Endothelial cell of umbilical vein (primary cell): ENCODE measurements around the gene GDPGP1. TPM values are rescaled to one million over a fixed set of nuclear protein-coding genes. Genes with fewer than 3 reads are reported as not detected.

ENCODE experiments used
- BruUV-seq: library from RNA; stranded (reverse); fragments of 400-500 nt; replicated peaks from 2 replicates; lab custom pipeline; 2021; lab: Mats Ljungman, UMichigan
- CTCF ChIA-PET: fragments of 300-600, 350-600 bp; sonication (Branson Sonifier 250); formaldehyde crosslinking; loops from one replicate; lab custom pipeline; 2021; ENCODE audit warnings: antibody characterized with exemption, inconsistent platforms; lab: Charles Lee
- POLR2A ChIA-PET: fragments of 300-600, 350-600 bp; sonication (Branson Sonifier 250); formaldehyde crosslinking; loops from one replicate; lab custom pipeline; 2021; ENCODE audit warnings: antibody characterized with exemption, inconsistent platforms; lab: Charles Lee
- DNase-seq: peaks from one replicate; pipeline ENCODE4 v3.0.0-alpha.2; 2011; ENCODE audit warnings: low read depth, low spot score
- FAIRE-seq: peaks from 2 replicates; lab custom pipeline; 2011; peaks lifted over from hg19 to GRCh38; lab: Jason Lieb, UNC
- H2AFZ ChIP-seq: 2 replicates; pipeline ENCODE4 v1.6.0; 2012; ENCODE audit warnings: low read depth, low read length, control low read depth, inconsistent platforms
- H3K27ac ChIP-seq: 2 replicates; pipeline ENCODE4 v1.5.1; 2011; ENCODE audit warnings: low read depth, mild to moderate bottlenecking, control low read depth, low read length, moderate library complexity; ENCODE audit not compliant: insufficient read depth
- H3K27me3 ChIP-seq, 2 experiments: 2 replicates each; pipeline versions ENCODE4 v1.6.0 to v1.6.1; 2011; ENCODE audit warnings: low read length in 2 of 2, mixed read lengths in 1 of 2; ENCODE audit not compliant: control insufficient read depth in 2 of 2, insufficient read depth in 2 of 2
- H3K36me3 ChIP-seq, 2 experiments: 2 replicates in 1 of 2; 3 replicates in 1 of 2; pipeline ENCODE4 v1.5.1; 2011; ENCODE audit warnings: low read length in 2 of 2, mild to moderate bottlenecking in 1 of 2, moderate library complexity in 1 of 2; ENCODE audit not compliant: control insufficient read depth in 2 of 2, insufficient read depth in 2 of 2; ENCODE audit errors: extremely low read depth in 1 of 2
- H3K4me1 ChIP-seq: 3 replicates; pipeline ENCODE4 v1.5.1; 2011; ENCODE audit warnings: mild to moderate bottlenecking, low read length; ENCODE audit not compliant: control insufficient read depth, insufficient read depth; ENCODE audit errors: extremely low read depth
- H3K4me2 ChIP-seq: 2 replicates; pipeline ENCODE4 v1.6.1; 2011; ENCODE audit warnings: low read length, control low read depth, mixed read lengths; ENCODE audit not compliant: insufficient read depth
- H3K4me3 ChIP-seq, 3 experiments: fragments of 200-600 bp in 1 of 3; sonication (generic), shearing (Covaris generic) in 1 of 3; replicated peaks in 1 of 3; 2 replicates each; pipeline ENCODE4 v1.5.1; 2011 to 2016; ENCODE audit warnings: control low read depth in 3 of 3, low read length in 3 of 3, mild to moderate bottlenecking in 2 of 3, inconsistent platforms in 1 of 3, low read depth in 1 of 3, moderate library complexity in 1 of 3; ENCODE audit not compliant: insufficient read depth in 1 of 3
- H3K79me2 ChIP-seq: 2 replicates; pipeline ENCODE4 v1.6.0; 2012; ENCODE audit warnings: low read length, inconsistent platforms; ENCODE audit not compliant: control insufficient read depth, insufficient read depth
- H3K9ac ChIP-seq: replicated peaks from 2 replicates; pipeline ENCODE3; 2011; ENCODE audit warnings: low read length, control low read depth; ENCODE audit not compliant: insufficient read depth; ENCODE audit errors: extremely low read depth
- H3K9me1 ChIP-seq: replicated peaks from 3 replicates; pipeline ENCODE4 v1.6.0; 2011; ENCODE audit warnings: mild to moderate bottlenecking, low read length; ENCODE audit not compliant: control insufficient read depth, insufficient read depth; ENCODE audit errors: extremely low read depth
- H3K9me3 ChIP-seq: replicated peaks from 2 replicates; pipeline ENCODE4 v1.5.1; 2012; ENCODE audit warnings: low read length, inconsistent platforms; ENCODE audit not compliant: control insufficient read depth, insufficient read depth
- H4K20me1 ChIP-seq: replicated peaks from 2 replicates; pipeline ENCODE3; 2011; ENCODE audit warnings: mild to moderate bottlenecking, low read length; ENCODE audit not compliant: control insufficient read depth, insufficient read depth; ENCODE audit errors: extremely low read depth
- EZH2 ChIP-seq: IDR thresholded peaks from 2 replicates; pipeline ENCODE4 v1.6.1; 2012; ENCODE audit warnings: borderline replicate concordance, low read depth, mild to moderate bottlenecking, moderate library complexity, low read length, inconsistent platforms; ENCODE audit not compliant: severe bottlenecking
- FOS ChIP-seq: IDR thresholded peaks from 2 replicates; pipeline ENCODE4 v1.6.1; 2011; ENCODE audit warnings: mild to moderate bottlenecking, low read length, moderate library complexity, borderline replicate concordance; ENCODE audit not compliant: insufficient read depth
- GATA2 ChIP-seq: IDR thresholded peaks from 2 replicates; pipeline ENCODE4 v1.7.0; 2011; ENCODE audit warnings: low read depth, mild to moderate bottlenecking, moderate library complexity, mixed read lengths, low read length; ENCODE audit not compliant: insufficient read length, insufficient read depth
- JUN ChIP-seq: IDR thresholded peaks from 2 replicates; pipeline ENCODE4 v1.6.1; 2011; ENCODE audit warnings: borderline replicate concordance, low read depth; ENCODE audit not compliant: insufficient read length, insufficient read depth
- MYC ChIP-seq: IDR thresholded peaks from one replicate; pipeline ENCODE4 v1.6.1; 2011; ENCODE audit warnings: mild to moderate bottlenecking, low read depth, low read length
- POLR2A ChIP-seq: IDR thresholded peaks from 2 replicates; pipeline ENCODE4 v1.6.1; 2012; ENCODE audit warnings: low read depth, mild to moderate bottlenecking, control low read depth, low read length
- POLR2AphosphoS5 ChIP-seq: IDR thresholded peaks from 2 replicates; pipeline ENCODE4 v1.6.1; 2012; ENCODE audit warnings: low read depth, mild to moderate bottlenecking, control low read depth, low read length, moderate library complexity; ENCODE audit not compliant: insufficient read depth
- dilution Hi-C: fragments of 300-500 bp; cut with MboI; formaldehyde crosslinking; loops from one replicate; pipeline ENCODE4 v1.15.0; 2019; ENCODE audit warnings: low sequenced_read_pairs; ENCODE audit not compliant: extremely low pct_ligation_motif_present
- intact Hi-C: fragments of 100-400 bp; cut with micrococcal nuclease; formaldehyde crosslinking; loops from one replicate; pipeline ENCODE4 v1.10.0; 2022
- polyA plus RNA-seq, 4 experiments: library from polyadenylated mRNA; depleted of rRNA in 3 of 4; stranded (reverse) in 3 of 4; unstranded in 1 of 4; fragments of >200 nt; gene quantifications; 2 replicates each; pipeline versions ENCODE4 v1.2.1 to v1.2.3, GENCODE V29; 2011 to 2012; ENCODE audit warnings: missing spikeins in 1 of 4
- total RNA-seq: library from RNA; stranded (reverse); gene quantifications from 2 replicates; pipeline ENCODE4 v1.2.3, GENCODE V29; 2021
- TF ChIP-seq, protein P1 (sequence below), 2 donors: IDR thresholded peaks; 1 replicate in 1 of 2; 2 replicates in 1 of 2; pipeline ENCODE4 v1.5.1; 2011; ENCODE audit warnings: low read length in 2 of 2, mild to moderate bottlenecking in 2 of 2, moderate library complexity in 2 of 2, control low read depth in 1 of 2, inconsistent platforms in 1 of 2, low read depth in 1 of 2; ENCODE audit not compliant: insufficient read depth in 1 of 2; ENCODE audit errors: extremely low read depth in 1 of 2
- TF ChIP-seq, protein P2 (sequence below): IDR thresholded peaks from 2 replicates; pipeline ENCODE4 v1.6.1; 2011; ENCODE audit not compliant: insufficient read depth, insufficient read length

Gene GDPGP1
- total and polyA plus RNA-seq, 2 donors (not counting 3 experiments of a cell fraction or from before 2014, with no cell fraction given), result 4.8 to 7.2 TPM

DNA sequence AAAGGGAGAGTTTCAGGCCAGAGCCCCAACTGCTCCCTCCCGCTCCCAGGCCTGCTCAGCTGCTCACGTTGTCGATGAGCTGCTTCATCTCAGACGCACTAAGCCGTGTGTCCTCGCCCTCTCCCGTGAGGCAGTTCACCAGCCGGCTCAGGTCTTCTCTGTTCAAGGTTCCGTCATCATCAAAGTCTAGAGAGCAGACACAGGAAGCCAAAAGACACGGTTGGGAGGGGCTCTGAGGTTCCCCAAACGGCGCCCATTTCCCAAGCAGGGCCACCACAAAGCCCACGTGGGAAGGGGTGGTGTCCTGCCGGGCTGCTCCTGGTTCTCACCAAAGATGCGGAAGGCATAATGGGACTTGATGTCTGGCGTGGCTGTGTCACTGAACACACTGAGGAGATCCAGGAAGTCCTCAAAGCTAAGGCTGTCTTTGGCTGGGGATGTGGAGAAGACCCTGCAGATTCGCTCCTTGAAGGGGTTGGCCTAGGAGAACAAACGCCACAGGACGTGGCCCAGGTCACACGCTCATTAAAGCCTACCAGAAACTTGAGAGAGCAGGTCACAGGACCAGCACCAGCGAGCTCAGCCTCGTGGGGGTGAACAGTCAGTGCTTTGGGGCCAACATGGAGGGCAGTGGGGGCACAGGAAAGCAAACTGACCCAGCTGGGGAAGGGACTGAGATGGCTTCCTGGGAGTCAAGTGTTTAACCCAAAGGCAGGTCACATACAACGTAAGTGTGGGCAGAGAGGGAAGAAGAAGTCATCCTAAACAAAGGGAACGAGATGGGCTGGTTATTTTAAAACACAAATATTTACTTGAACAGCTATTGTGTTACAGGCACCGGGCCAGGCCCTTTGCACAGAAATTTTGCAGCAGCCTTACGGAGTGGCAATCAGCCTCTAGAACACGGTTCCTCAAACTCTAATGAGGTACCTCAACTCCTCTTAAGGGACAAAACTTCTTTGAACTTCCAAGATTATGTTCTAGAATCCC, 2.7 kb upstream of the GDPGP1 start:
- TF ChIP-seq MYC, result no peak
- TF ChIP-seq, protein P1, sequence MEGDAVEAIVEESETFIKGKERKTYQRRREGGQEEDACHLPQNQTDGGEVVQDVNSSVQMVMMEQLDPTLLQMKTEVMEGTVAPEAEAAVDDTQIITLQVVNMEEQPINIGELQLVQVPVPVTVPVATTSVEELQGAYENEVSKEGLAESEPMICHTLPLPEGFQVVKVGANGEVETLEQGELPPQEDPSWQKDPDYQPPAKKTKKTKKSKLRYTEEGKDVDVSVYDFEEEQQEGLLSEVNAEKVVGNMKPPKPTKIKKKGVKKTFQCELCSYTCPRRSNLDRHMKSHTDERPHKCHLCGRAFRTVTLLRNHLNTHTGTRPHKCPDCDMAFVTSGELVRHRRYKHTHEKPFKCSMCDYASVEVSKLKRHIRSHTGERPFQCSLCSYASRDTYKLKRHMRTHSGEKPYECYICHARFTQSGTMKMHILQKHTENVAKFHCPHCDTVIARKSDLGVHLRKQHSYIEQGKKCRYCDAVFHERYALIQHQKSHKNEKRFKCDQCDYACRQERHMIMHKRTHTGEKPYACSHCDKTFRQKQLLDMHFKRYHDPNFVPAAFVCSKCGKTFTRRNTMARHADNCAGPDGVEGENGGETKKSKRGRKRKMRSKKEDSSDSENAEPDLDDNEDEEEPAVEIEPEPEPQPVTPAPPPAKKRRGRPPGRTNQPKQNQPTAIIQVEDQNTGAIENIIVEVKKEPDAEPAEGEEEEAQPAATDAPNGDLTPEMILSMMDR (IDR thresholded peaks at IDR 0.05; ENCODE audit: extremely low read depth in 1 of 2, insufficient read depth in 1 of 2, low read depth in 1 of 2, low read length in 2 of 2), result no peak
- no peak for TF ChIP-seq JUN
- TF ChIP-seq, protein P2, sequence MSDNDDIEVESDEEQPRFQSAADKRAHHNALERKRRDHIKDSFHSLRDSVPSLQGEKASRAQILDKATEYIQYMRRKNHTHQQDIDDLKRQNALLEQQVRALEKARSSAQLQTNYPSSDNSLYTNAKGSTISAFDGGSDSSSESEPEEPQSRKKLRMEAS, result no peak
- no peak for TF ChIP-seq GATA2
- no peak for TF ChIP-seq EZH2
- no peak for TF ChIP-seq FOS
- no peak for TF ChIP-seq POLR2AphosphoS5
- TF ChIP-seq POLR2A, result no peak
- ChIA-PET CTCF (interaction anchor here (1.0 to 5.2 kb wide), 6 partner anchors 10 to 88 kb away, joined by 3 to 47 read pairs (median 4); no protein-coding TSS in a partner anchor), POLR2A (interaction anchor here (0.6 kb wide), 1 partner anchor 782 kb away, joined by 3 read pairs; no protein-coding TSS in a partner anchor)
- H3K27ac ChIP-seq, result no peak overlapping the region
- intact Hi-C loops, result loop anchor here (5.0 kb wide), 1 partner anchor 129 kb away; the partner anchor contains the start of gene IDH2
- FAIRE-seq, result no peak
- peaks cover 18% of the 10 kb centered on the region for H3K4me1 ChIP-seq
- dilution Hi-C loops, result no loop called here
- BruUV-seq, result no TSS peak
- no peak overlapping the region for H2AFZ ChIP-seq
- no peak overlapping the region for H3K4me3 ChIP-seq
- no peaks in the 10 kb centered on the region for H3K9me1 ChIP-seq
- no peak for DNase-seq
- no peak overlapping the region for H3K4me2 ChIP-seq
- no peaks in the 10 kb centered on the region for H3K9me3 ChIP-seq
- H3K27me3 ChIP-seq, result no peaks in the 10 kb centered on the region
- H3K9ac ChIP-seq, result no peak overlapping the region
- H3K36me3 ChIP-seq, result peaks cover 3 to 17% of the 10 kb centered on the region in 2 experiments
- no peaks in the 10 kb centered on the region for H4K20me1 ChIP-seq
- H3K79me2 ChIP-seq, result peaks cover 11% of the 10 kb centered on the region
